ENCODE measurements around the gene ABI1. TPM values are rescaled to one million over a fixed set of nuclear protein-coding genes. Genes with fewer than 3 reads are reported as not detected.

Gene ABI1
- total RNA-seq, 1 experiment from 2014 or later: 25.2 TPM

DNA sequence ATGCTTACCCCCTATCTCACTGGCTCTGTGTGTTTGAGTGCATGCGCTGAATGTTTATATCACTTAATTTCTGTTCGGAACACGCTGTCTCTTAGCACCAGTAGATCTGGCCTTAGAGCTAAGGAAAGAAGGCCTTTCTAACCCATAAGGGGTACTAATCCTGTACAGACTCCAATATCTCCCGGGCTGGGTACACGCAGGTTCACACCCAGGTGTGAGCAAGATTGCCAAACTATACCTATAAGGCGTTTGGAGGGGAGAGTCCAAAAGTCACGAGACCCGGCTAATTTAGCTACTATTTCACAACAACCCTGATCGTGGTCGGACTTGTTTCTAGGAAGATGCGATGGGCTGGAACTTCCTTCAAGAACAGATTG lies 164.0 kb downstream of the ABI1 start:
- peak overlapping the region; percentile 93 for H3K4me2 ChIP-seq (ENCODE audit: low read length)
- BruUV-seq (replicated peaks): TSS peak; percentile 93
- intact Hi-C loops (cut with micrococcal nuclease): no loop called here
- H3F3A ChIP-seq (ENCODE audit: low read length, unreplicated experiment): no peaks in the 10 kb centered on the region
- peak overlapping the region; percentile 72 for H3K27ac ChIP-seq (ENCODE audit: low read length)
- ATAC-seq: no peak
- peak overlapping the region; percentile 96 for H3K9ac ChIP-seq (ENCODE audit: low read length)
- H4K20me1 ChIP-seq (ENCODE audit: low read length): no peaks in the 10 kb centered on the region
- peak overlapping the region; percentile 95 for H2AFZ ChIP-seq (ENCODE audit: low read length)
- no peaks in the 10 kb centered on the region for H3K9me3 ChIP-seq (ENCODE audit: low read length)
- POLR2A ChIA-PET (ENCODE audit: unreplicated experiment): no interaction called here
- peaks cover 12% of the 10 kb centered on the region for H3K4me1 ChIP-seq (ENCODE audit: insufficient read depth, low read length)
- no peaks in the 10 kb centered on the region for H3K27me3 ChIP-seq (ENCODE audit: low read length)
- H3K36me3 ChIP-seq (ENCODE audit: low read depth, low read length): no peaks in the 10 kb centered on the region
- TF ChIP-seq EZH2phosphoT487 (IDR thresholded peaks at IDR 0.05; ENCODE audit: borderline replicate concordance, low read length) (no peak), EZH2 (IDR thresholded peaks at IDR 0.05; ENCODE audit: low read length, unreplicated experiment) (no peak)
- TF ChIP-seq, protein P1, sequence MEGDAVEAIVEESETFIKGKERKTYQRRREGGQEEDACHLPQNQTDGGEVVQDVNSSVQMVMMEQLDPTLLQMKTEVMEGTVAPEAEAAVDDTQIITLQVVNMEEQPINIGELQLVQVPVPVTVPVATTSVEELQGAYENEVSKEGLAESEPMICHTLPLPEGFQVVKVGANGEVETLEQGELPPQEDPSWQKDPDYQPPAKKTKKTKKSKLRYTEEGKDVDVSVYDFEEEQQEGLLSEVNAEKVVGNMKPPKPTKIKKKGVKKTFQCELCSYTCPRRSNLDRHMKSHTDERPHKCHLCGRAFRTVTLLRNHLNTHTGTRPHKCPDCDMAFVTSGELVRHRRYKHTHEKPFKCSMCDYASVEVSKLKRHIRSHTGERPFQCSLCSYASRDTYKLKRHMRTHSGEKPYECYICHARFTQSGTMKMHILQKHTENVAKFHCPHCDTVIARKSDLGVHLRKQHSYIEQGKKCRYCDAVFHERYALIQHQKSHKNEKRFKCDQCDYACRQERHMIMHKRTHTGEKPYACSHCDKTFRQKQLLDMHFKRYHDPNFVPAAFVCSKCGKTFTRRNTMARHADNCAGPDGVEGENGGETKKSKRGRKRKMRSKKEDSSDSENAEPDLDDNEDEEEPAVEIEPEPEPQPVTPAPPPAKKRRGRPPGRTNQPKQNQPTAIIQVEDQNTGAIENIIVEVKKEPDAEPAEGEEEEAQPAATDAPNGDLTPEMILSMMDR (conservative IDR thresholded peaks at IDR 0.05; ENCODE audit: low read depth, low read length): no peak
- H3K4me3 ChIP-seq (ENCODE audit: low read length): peak overlapping the region; percentile 94
- peak; percentile 31 for DNase-seq
- CTCF ChIA-PET: no interaction called here
- peaks cover 42% of the 10 kb centered on the region for H3K79me2 ChIP-seq (ENCODE audit: low read length)
- H3K9me2 ChIP-seq (replicated peaks; ENCODE audit: low read length): no peaks in the 10 kb centered on the region

Other genes starting within 250 kb of the ABI1 start
- 16.8 and 29.0 TPM in 2 replicates for gene PDSS1, start 163.3 kb downstream of the ABI1 start, total RNA-seq (2014; rRNA removed)
- 2.9 and 5.0 TPM in 2 replicates for gene ANKRD26, start 239.5 kb upstream of the ABI1 start, total RNA-seq (2014; rRNA removed)

Data from PC-3 (cell line).